Activated CD4-positive, alpha-beta T cell treated with anti-CD3 and anti-CD28 coated beads, Interleukin-10, Interleukin-2, amounts not matched to agents 100 ng/mL and 50 ng/mL, durations not matched to agents 16 hours and 8 hours (primary cell): ENCODE results near the gene SERPINB5.
"Not testable (repeated sequence)": the region's sequence is repeated elsewhere in the genome, so short reads cannot be mapped to it uniquely, and the experiment has no call there.

ENCODE experiments used
- DNase-seq: peaks from one replicate; pipeline ENCODE4 v3.0.0-alpha.2; 2020

SERPINB5 gene, protein sequence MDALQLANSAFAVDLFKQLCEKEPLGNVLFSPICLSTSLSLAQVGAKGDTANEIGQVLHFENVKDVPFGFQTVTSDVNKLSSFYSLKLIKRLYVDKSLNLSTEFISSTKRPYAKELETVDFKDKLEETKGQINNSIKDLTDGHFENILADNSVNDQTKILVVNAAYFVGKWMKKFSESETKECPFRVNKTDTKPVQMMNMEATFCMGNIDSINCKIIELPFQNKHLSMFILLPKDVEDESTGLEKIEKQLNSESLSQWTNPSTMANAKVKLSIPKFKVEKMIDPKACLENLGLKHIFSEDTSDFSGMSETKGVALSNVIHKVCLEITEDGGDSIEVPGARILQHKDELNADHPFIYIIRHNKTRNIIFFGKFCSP

DNA sequence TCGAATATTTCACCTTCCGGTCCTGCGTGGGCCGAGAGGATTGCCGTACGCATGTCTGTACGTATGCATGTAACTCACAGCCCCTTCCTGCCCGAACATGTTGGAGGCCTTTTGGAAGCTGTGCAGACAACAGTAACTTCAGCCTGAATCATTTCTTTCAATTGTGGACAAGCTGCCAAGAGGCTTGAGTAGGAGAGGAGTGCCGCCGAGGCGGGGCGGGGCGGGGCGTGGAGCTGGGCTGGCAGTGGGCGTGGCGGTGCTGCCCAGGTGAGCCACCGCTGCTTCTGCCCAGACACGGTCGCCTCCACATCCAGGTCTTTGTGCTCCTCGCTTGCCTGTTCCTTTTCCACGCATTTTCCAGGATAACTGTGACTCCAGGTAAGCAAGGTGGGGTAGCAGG lies at the start of gene SERPINB5:
TSS of gene SERPINB5 (plus strand) at position 291 of the 400 bp plus-strand sequence. CDS start 7,471 bp downstream, outside the sequence.
- DNase-seq: no peak

DNA sequence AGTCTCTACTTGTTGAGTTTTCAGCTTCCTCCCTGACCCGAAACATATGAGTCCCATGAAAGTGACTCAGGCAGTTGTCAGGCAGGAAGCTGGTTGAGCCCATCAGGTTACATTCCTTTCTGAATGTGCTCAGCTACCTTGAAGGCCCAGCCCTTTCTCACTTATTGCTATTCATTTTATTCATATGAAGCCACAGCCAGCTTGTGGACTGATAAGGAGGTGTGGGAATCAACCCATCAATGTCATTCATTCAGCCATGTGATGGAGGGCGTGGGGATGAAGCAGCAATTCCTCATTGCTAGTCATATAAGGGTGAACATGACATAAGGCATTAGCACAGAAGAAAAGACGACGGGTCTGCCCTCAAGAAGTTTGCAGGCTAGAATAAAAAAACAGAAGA lies 49.2 kb upstream of the SERPINB5 start:
- no peak for DNase-seq

DNA sequence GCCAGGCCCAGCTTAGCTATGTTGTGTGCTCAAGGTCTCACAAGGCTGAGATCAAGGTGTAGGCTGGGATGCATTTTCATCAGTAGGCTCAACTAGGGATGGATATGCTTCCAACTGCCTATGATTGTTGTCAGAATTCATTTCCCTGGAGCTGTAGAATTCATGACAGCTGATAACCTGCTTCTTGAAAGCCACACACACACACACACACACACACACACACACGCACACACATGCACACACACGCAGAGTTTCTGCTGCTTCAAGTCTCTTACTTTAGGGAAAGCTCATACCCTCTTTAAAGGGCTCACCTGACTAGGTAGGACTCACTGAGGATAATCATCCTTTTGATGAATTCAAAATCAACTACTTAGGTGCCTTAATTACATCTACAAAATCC lies 46.2 kb upstream of the SERPINB5 start:
- DNase-seq: no peak

DNA sequence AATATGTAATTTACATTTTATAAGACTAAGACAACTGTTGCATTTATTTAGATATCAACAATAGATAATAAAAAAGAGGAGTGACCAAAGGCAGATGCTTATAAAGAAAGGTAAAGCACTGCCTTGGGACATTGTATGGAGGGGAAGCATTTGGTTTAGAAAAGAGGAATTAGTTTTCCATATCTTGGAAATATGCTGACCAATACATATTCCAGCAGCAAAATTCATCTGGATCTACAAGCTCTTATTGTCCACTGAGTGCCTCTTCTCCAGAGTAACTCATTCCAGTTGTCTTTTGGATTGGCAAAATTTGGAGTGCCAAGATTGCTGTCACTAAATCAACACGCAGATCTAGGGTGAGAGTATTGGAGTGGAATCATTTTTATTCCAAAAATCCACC lies 45.6 kb upstream of the SERPINB5 start:
- DNase-seq: no peak

DNA sequence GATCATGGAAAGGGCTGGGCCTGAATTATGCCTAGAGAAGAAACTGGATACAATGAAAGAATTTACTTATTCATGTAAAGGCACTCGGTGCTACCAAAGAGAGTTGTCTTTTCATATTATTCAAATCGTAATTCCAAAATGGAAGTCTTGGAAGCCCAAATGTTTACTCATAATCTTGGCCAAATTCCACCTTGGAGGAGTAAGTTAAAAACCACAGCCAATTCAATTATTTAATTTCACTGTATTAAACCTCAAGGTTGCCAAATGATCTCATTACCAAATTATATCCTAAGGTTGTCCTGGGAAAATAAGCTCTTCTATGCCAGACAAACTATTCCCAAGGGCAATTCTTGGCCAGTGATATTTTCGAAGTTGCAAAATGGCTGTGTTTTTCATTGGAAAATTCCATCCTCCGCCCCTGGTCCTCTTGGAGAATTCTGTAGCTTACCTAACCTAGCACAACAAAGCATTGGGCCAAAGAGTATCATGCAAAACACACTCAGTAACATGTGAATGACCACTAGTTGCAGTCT lies 43.4 kb upstream of the SERPINB5 start:
- DNase-seq: no peak

DNA sequence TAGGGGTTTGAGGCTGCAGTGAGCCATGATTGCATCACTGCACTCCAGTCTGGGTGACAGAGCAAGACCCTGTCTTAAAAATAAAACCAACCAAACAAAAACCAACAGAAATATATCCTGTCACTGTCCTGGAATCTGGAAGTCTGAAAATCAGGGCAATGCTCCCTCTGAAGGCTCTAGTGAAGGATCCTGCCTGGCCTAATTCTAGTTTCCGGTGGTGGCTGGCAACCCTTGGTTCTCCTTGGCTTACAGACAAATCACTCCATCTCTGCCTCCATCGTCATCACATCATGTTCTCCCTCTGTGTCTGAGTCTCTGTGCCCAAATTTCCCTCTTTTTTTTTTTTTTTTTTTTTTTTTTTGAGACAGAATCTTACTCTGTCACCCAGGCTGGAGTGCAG lies 38.6 kb upstream of the SERPINB5 start:
- DNase-seq: no peak

DNA sequence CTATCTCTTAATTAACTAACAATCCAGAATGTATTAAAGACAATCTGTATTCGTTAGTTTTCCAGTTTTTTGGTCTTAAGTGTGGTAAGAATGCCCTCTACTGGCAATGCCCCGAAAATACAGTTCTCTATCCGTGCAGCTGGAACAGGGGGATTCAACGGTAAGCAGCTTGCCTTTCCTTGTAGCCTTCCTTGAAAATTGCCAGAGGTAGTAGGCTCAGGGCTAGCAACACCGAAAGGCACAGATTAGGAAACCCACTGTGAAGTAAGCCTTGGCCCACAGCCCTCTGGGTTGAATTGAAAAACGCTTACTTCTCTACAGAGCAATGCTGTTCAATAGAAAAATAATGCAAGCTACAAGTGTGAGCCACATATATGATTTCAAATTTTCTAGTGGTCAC lies 37.4 kb upstream of the SERPINB5 start:
- peak; percentile 52 for DNase-seq

DNA sequence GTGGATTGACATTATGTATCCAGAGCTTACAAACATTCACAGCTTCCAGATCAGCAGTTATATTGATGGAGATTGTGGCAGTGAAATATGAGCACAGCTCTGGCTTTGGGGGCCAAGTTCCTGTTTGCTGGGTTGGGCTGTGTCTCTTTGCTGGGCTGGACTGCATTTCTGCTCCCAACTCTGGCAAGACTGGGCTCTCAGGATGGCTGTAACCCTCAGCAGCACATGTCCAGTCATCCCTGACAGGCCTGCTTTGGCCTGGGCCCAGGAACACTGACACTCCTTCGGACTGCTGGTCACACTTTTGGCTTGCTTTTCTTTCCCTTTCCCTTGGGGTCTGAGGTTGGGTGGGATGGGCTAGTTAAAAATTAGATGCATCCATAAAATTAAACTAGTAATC lies 36.5 kb upstream of the SERPINB5 start:
- no peak for DNase-seq

DNA sequence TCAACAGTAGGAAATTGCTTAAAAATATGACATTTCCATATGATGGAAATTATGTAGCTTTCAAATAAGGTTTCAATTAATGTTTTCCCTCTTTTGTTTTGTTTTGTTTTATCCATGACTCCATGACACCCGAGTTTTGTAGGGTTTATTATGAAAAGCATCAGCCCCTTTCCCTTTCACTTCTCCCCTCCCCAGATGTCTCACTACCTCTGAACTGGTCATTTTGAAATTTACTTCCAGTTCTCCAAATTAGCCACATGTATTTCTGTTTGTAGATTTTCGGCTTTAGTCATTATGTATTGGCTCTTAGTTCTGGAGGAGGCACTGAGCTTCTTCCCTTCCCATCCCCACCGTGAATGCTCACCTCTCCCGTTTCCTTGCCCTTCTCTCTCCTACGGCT lies 35.9 kb upstream of the SERPINB5 start:
- DNase-seq: no peak

DNA sequence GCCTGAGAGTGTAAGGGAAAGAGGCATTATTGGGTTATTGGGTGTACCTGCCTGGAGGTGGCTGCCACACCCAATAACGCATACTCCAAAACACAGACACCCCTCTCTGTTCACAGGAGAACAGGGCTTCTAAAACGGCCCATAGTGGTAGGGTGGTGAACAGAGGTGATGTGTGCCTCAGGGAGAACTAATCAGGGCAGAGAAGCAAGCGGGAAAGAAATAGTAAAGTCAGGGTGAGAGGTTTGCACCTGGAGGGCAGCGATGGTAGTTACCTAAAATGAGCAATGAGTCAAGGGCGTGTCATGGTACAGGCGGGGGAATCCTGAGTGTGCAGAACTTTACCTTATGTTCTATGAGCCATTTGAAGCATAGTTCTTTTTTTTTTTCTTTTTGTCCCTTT lies 32.9 kb upstream of the SERPINB5 start:
- DNase-seq: no peak

DNA sequence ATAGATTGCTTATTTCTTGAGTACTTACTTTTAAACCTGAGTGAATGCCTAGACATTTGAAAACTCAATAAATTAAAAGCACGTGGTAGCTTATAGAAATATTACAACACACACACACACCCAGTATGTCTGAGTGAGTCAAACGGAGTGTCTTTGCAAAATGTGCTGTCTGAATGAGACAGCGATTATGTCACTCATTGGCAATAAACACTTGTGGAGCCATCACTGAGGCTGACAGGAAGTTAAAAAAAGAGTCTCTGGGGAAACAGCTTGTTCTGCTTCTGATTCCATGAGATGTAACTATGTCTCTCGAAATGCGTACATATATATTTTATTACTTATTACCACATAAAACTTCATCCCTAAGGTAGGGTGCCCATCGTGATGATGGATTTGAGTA lies 32.2 kb upstream of the SERPINB5 start:
- DNase-seq: peak; percentile 13

DNA sequence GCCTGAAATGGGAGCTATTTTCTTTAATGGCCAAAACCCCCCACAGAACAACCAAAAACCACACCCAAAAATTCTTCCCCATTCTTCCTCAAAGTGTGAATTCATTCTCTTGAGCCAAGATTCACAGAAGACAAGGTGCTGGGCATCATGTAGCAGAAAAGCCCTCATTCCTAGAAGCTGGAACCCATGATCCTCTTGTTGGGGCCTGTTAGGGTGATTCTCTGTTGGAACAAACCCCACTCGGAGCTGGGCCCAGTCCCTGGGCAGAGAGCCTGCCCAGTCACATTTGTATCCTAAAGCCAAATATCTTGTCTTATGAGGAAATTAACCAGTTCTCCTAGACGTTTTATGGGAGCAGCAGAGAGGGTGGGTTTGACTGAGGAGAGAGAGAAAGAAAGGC lies 31.7 kb upstream of the SERPINB5 start:
- DNase-seq: no peak

DNA sequence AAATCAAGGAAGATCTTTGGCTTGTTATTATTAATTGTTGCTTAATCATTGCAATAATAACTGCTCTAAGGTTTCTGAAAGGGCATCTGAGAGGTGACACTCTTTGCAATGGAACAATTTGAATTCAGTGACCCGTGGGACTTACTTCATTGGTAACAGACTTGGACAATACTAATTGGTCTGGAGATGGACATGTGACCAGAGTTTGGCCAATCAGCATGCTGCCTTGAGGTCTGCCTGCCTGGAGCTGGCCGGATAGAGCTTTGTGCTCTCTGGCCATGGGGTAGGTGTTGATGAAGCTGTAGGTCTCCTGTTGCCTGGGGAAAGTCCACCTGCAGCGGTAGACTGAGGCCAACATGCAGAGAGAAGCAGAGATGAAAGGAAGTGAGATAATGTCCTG lies 30.5 kb upstream of the SERPINB5 start:
- DNase-seq: no peak

DNA sequence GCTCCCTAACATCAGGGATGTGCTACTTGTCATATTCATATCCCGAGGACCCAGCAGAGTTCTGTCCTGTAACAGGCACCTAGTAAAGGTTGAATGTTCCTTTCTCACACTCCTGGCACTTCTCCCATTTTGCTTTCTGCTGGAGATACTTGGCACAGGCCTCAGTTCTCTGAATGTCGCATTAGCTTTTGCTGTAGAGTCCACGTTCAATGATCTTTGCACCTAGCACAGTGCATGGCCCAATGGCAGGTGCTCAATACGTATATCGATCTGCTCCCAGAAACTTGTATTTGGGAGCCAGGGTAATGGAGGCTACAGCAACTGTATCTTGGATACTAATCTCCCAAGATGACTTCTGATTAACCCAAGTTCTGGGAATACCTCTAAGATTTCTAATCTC lies 29.7 kb upstream of the SERPINB5 start:
- no peak for DNase-seq

DNA sequence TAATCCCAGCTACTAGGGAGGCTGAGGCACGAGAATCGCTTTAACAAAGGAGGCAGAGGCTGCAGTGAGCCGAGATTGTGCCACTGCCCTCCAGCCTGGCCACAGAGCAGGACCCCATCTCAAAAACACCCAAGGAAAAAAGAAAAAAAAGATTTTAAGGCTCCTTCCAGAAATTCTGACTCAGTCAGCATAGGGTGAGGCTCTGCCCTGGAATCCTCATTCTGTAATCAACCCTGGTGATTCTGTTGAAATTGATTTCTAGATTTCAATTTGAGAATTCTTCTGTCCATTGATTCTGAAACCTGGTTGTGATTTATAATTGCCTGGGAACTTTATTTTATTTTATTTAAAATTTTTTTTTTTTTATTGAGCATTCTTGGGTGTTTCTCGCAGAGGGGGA lies 27.3 kb upstream of the SERPINB5 start:
- DNase-seq: no peak

DNA sequence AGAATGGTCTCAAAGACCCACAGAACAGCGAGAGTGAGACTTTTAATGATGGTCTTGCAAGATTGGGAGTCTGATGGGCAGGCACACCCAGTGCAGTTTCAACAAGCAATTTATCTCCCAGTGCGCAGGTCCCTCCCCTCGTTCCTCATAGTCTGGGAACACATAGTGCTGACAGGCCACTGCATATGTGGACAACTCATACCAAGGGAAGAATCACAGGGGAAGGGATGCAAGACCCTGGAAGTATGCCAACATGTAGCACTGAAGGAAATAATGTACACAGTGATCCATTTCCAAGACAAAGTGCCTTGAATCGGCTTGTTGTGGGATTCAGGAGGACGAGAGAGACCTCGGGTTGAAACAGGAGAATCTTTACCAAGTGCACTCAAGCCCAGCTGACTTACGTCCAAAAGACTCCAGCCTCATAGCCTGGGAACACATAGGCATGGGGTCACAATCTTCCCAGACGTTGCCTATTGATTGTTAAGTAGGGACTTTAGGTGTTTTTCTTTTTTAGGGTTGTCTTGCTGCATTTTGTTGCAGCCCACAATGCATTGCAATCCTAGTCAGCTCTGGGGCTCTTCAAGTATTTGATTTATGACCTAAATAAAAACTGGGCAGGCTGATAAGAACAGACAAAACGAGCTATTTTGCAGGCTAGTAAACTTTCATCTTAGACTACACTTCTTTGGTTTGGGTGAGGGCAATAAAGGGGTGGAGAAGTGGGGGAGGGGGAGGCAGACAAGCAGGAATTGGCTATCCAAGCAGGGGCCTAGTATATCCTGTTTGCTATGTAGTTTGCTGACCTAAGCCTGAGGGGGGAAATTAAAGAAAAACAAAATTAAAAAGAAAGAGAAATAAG lies 24.7 kb upstream of the SERPINB5 start:
- no peak for DNase-seq

DNA sequence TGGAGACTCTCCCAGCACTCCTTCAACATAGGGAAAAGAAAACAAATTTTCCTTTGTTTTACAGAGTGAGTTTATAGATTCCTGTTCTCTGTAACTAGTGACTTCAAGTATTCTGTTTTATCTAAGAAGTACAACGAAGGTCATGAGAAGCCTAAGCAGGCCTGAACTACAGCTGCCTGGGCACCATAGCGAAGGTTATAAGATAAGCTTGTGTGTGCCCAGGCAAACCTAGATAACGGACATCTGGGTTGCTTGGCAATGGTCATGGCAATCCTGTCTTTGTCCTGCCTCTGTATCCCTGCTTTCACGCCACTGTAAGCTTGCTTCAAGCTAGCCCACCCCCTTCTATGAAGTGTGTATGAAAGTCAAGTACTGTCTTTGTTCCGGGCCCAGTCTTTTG lies 24.0 kb upstream of the SERPINB5 start:
- not testable (repeated sequence) for DNase-seq

DNA sequence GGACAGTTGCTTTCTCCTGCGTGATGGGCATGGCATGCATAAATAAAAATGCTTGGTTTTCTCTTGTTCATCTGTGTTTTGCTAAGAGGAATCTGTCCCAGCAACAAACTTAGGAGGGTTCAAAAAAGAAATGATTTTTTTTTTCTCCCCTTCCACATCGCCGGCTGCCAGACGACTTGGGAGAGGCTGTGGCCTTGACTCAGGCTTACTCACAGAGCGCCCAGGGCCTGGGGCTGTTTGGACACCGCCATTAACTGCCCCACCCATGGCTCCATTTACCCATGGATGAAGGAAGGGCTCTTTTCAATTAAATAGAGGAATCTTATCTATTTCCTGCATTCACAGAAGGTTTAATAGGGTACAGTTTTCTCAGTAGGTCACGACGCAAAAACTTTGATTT lies 22.3 kb upstream of the SERPINB5 start:
- no peak for DNase-seq

DNA sequence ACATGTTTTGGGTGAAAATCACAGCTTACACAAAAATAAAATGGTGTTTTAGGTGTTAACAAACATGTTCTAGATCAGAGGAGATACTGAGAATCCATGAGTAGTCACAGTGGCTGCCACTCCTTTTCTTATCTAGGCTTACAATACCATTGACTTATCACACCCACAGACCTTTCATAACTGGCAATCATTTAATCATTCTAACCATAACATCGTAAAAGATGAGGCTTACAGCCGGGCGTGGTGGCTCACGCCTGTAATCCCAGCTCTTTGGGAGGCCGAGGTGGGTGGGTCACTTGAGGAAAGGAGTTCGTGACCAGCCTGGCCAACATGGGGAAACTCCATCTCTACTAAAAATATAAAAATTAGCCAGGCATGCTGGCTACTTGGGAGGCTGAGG lies 18.8 kb upstream of the SERPINB5 start:
- DNase-seq: no peak

DNA sequence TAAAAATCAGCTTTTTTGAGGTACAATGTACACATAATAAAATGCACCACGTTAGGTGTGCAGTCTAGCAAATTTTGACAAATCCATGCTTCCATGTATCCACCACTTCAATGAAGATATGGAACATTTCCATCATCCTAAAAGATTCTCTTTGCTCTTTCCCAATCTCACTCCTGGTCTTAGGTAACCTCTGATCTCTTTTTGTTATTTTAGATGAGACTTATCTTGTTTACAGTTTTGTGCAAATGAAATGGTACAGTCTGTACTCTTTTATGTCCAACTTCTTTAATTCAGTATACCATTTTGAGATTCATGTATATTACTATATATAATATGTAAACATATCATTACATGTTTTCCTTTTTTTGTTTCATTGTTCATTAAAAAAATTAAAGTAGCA lies 16.3 kb upstream of the SERPINB5 start:
- no peak for DNase-seq

DNA sequence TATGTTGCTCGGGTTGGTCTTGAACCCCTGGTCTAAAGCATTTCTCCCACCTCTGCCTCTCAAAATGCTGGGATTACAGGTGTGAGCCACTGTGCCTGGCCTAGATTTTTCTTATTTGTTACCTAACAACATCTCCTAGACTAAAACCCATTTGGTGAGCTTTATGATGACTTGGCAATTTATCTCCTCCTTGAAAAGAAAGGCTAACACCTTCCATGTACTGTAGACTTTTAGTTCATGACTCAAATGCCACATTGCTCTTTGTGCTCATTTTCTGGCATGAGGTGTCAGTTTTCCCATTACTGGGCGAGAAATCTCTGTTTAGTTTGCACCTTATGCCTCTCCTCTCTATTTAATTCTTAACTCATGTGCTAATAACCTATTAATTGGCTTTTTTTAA lies 12.3 kb upstream of the SERPINB5 start:
- DNase-seq: peak; percentile 9

DNA sequence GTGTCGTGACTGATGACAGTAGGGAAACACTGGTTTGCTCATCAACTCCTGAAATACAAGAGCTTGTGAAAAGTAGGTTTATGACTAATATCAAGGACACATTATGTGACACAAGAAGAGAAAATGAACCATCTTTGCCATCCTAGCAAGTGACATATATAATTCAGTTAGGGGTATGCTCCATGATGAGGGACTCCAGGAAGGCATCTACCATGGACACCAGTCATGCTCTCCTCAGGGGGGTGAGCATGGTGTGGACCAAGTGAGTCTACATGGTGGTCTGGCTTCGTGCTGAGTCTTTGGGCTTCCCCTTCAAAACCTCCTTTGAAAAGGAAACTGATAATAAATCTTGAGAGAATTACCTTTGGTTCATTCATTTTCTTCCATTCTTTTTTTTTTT lies 11.7 kb upstream of the SERPINB5 start:
- peak; percentile 34 for DNase-seq

DNA sequence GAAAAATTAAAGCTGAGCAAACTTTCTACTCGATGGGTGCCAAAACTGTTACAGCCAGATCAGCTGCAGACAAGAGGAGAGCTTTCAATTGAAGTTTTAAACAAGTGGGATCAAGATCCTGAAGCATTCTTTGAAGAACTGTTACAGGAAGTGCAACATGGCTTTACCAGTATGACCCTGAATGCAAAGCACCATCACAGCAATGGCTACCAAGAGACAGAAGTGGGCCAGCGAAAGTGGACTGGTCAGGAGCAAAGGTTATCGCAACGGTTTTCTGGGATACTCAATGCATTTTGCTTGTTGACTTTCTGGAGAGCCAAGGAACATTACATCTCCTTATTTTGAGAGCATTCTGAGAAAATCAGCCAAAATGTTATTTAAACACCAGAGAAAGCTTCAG lies 9.1 kb upstream of the SERPINB5 start:
- DNase-seq: no peak

DNA sequence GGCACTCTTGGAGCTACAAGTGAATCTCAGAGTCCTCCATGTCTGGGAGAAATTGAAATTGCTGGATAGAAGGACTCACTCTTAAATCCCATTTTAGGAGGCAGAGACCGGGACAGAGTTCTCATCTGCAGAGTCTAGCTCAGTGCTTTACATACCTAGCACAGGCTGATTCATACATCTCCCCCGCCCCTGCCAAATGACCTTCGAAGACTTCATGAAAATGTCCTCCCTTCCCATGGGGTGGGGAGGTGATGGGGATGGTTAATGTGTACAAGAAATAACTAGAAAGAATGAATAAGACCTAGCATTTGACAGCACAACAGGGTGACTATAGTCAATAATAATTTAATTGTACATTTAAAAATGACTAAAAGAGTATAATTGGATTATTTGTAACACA lies 8.2 kb upstream of the SERPINB5 start:
- no peak for DNase-seq
